ENCODE measurements around the gene ABCA12.

DNA sequence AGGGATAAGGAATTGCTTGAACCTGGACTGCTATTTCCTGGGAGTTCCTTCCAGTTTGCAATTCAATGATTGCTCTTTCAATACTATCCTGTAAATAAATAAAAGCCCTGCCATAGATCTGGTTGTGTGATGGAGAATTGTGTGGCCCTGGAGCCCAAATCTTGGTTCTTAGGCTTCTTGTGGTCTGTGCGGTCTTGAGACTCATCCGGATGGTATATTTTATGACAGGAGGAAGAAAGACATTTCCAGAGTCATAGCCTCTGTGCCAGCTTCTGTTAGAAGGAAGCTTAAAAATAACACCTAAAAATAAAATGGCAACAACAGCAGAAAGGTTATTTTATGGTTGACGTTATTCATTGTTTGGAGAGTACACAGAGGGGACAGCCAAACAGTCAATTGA lies 137.7 kb downstream of the ABCA12 start:
- no peak for TF ChIP-seq TAF1 (IDR thresholded peaks at IDR 0.05; ENCODE audit: low read depth, low read length)
- TF ChIP-seq BCL11A (IDR thresholded peaks at IDR 0.05; ENCODE audit: low read depth in 2 of 2, low read length in 2 of 2): no peak
- TF ChIP-seq EP300 (IDR thresholded peaks at IDR 0.05; ENCODE audit: borderline replicate concordance in 1 of 2, low read depth in 2 of 2, low read length in 2 of 2): no peak
- TF ChIP-seq RNF2 (IDR thresholded peaks at IDR 0.05; ENCODE audit: borderline replicate concordance, low read depth, low read length, missing control alignments, poor library complexity, severe bottlenecking): no peak
- TF ChIP-seq CREB1 (IDR thresholded peaks at IDR 0.05): no peak
- TF ChIP-seq, protein P1, sequence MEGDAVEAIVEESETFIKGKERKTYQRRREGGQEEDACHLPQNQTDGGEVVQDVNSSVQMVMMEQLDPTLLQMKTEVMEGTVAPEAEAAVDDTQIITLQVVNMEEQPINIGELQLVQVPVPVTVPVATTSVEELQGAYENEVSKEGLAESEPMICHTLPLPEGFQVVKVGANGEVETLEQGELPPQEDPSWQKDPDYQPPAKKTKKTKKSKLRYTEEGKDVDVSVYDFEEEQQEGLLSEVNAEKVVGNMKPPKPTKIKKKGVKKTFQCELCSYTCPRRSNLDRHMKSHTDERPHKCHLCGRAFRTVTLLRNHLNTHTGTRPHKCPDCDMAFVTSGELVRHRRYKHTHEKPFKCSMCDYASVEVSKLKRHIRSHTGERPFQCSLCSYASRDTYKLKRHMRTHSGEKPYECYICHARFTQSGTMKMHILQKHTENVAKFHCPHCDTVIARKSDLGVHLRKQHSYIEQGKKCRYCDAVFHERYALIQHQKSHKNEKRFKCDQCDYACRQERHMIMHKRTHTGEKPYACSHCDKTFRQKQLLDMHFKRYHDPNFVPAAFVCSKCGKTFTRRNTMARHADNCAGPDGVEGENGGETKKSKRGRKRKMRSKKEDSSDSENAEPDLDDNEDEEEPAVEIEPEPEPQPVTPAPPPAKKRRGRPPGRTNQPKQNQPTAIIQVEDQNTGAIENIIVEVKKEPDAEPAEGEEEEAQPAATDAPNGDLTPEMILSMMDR (IDR thresholded peaks at IDR 0.05; ENCODE audit: control extremely low read depth in 1 of 3, insufficient read depth in 1 of 3, low read depth in 1 of 3, low read length in 3 of 3): no peak
- TF ChIP-seq, protein P2, sequence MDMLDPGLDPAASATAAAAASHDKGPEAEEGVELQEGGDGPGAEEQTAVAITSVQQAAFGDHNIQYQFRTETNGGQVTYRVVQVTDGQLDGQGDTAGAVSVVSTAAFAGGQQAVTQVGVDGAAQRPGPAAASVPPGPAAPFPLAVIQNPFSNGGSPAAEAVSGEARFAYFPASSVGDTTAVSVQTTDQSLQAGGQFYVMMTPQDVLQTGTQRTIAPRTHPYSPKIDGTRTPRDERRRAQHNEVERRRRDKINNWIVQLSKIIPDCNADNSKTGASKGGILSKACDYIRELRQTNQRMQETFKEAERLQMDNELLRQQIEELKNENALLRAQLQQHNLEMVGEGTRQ (IDR thresholded peaks at IDR 0.05; ENCODE audit: low read length): no peak
- TF ChIP-seq SP4 (IDR thresholded peaks at IDR 0.05; ENCODE audit: low read length): no peak
- no peak for TF ChIP-seq POLR2A (IDR thresholded peaks at IDR 0.05; ENCODE audit: control extremely low read depth in 1 of 2, low read depth in 2 of 2, low read length in 2 of 2)
- no peak for TF ChIP-seq EZH2 (IDR thresholded peaks at IDR 0.05; ENCODE audit: low read depth, low read length, severe bottlenecking)
